GM21390 (cell line): ENCODE results near the gene SPATA6L.

Experiments used
- ATAC-seq: cut with Tn5 transposase; IDR thresholded peaks from one replicate; pipeline ENCODE4 v1.9.1; 2021; ENCODE audit not compliant: unreplicated experiment

SPATA6L gene

GRCh38 chr9:4666042-4666699 is at the start of gene SPATA6L:
Gene SPATA6L, minus strand, starts transcription at chr9:4666480. Its CDS starts 230 bp downstream, at chr9:4666250.
- peak; percentile 38 for ATAC-seq

GRCh38 chr9:4714266-4715016 is 48.2 kb upstream of the SPATA6L start:
- ATAC-seq = no peak

GRCh38 chr9:4713849-4714248 is 47.6 kb upstream of the SPATA6L start:
- ATAC-seq = no peak

- no peak for ATAC-seq
These were observed 43.1 kb upstream of the SPATA6L start for GRCh38 chr9:4709380-4709779.

- no peak for ATAC-seq
These were observed 40.8 kb upstream of the SPATA6L start for GRCh38 chr9:4706971-4707622.

- ATAC-seq = no peak
These were observed 39.7 kb upstream of the SPATA6L start for GRCh38 chr9:4706021-4706420.

DNA sequence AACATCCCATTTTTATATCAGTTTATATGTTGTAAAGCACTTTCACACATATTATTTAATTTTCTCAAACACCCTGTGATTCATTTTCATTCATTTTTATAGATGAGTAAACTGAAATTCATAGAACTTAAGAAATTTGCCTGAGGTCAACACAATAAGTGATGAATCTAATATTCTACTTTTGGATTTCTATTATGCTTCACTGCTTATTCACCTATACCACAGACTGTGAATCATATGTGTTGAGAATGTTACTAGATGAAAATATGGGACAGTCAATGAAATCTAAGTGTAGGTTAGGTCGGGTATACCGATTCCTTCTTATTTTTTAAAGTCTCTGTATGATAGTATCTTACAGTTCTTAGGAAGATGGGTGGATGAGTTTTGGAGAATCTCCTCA is 37.8 kb upstream of the SPATA6L start:
- no peak for ATAC-seq

DNA sequence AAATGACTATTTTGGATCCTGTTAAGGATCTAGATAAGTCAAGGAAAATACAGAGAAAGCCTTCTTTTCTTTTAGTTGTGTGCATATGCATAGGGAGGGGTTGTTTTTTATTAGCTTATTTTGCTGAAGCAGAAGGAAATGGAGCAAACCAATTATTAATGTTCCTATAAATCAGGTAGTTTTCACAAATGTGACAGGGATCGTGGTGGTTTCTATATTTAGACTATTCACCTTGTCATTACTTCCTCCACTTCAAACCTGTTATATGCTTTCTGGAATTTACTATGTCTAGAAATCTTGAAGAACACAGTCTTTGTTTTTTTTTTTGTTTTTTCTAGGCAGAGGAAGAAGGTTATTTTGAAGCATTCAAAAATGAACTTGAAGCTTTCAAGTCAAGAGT is 35.2 kb upstream of the SPATA6L start:
- no peak for ATAC-seq

DNA sequence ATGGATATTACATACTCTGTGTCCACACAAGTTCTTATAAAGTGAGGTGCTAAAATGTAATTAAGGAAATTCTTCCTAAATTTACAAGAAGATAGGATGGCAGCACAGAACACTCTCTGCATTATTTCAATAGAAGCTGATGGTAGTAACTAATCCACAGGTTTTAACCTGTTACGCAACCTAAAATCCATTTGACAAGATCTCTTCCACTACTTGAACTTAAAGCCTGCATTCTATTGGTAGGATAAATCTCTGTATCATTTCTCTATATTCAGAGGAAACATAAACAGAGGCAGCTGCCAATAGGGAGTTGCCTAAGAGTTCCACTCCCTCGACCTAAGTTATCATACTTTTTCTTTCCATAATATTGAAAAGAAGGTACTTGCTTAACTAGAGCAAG is 34.7 kb upstream of the SPATA6L start:
- no peak for ATAC-seq

DNA sequence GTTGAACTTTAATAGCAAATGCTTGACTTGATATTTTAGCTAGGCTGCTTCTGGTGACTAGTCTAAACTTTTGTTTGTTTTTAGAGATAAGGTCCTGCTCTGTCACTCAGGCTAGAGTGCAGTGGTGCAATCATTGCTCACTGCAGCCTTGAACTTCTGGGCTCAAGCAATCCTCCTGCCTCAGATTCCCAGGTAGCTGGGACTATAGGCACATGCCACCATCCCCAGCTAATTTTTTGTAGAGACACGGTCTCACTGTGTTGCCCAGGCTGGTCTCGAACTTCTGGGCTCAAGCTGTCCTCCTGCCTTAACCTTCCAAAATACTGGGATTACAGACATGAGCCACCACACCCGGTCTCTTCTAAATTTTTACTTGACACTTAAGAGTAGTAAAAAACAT is 33.8 kb upstream of the SPATA6L start:
- ATAC-seq = no peak

GRCh38 chr9:4691795-4692194 is 25.5 kb upstream of the SPATA6L start:
- ATAC-seq = no peak

DNA sequence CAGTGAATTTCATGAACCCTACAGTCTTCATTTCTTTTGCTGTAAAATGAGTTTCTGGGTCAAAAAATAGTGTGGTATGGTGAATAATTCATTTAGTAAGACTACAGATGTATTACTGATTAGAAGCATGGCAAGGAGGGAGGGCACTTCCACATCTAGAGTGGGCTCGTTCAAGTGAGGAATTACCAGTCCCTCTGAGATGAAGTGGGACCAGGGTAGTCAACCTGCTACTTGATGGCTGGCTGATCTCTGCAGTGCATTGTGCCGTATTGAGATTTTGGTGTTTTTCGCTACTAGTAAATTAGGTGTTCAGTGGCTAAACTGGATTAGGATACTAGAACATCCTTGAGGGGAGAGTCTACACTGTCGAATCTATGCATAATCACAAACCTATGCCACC is 23.9 kb upstream of the SPATA6L start:
- ATAC-seq = peak; percentile 65

- ATAC-seq = peak; percentile 76
These were observed 23.4 kb upstream of the SPATA6L start for GRCh38 chr9:4689687-4690104.

DNA sequence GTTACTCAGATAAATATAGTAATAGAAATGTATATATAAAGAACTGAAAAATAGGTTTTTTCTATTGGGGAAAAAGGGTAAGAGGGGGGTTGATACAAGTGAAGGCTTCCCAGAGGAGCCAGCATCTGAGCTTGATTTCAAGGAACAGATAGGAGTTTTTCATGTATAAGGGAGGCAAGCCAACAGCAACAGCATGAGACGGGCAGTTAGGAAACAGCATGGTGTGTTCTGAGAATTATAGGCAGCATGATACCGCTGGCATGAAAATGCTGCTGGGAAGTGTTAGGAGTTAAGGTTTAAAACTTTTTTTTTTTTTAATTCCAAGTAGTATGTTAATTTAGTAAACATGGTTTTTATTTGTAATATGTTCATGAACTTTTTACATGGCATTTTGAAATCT is 22.7 kb upstream of the SPATA6L start:
- no peak for ATAC-seq

DNA sequence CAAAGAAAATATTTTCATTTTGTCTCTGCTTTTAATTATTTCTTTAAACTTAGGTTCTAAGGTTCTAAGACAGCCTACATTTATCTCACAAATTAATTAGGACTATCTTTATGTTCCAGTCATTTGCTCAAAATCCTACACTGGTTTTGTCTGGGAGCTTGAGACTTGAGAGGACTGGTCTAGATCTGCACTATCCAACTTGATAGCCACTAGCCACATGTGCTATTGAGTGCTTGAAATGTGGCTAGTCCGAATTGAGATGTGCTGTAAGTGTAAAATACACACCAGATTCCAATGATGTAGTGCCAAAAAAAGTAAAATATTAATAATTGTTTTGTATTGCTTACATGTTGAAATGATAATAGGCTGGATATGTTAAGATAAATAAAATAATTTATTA is 20.3 kb upstream of the SPATA6L start:
- no peak for ATAC-seq

DNA sequence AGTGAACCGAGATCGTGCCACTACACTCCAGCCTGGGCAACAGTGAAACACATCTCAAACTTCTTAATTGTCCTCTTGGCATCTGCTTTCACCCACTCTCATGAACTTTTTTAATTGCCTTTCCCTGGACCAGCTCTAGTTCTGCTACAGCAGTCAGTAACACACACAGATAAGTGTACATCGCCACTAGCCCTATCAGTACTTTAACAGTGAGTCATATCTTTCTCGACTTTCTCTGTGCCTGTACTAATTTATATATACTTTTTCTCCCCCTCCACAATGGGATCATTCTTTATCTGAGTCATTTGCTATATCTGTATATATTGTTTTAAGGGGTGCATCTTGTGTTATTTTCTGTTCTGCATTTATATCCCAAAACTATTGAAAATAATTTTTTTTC is 19.8 kb upstream of the SPATA6L start:
- ATAC-seq = no peak

GRCh38 chr9:4684820-4685219 is 18.5 kb upstream of the SPATA6L start:
- ATAC-seq = no peak

DNA sequence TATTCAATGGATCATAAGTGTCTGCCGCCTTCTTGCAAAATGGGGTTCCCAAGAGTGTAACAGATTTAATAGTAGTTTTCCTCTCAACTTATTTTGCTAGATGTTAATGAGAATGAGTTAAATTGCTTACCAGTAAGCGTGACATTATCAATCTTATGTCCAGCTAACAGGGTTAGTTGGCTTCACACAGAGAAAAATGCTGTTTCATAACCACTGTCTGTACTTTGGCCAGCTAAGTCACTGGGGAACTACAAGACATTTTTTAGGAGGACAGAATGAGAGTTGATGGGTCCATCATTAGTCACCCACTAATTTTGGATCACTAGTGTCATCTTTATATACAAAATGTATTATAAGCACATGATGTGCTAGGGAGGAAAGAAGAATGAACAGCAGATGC is 14.5 kb upstream of the SPATA6L start:
- ATAC-seq = no peak

GRCh38 chr9:4680173-4680525 is 13.9 kb upstream of the SPATA6L start:
- ATAC-seq = no peak

DNA sequence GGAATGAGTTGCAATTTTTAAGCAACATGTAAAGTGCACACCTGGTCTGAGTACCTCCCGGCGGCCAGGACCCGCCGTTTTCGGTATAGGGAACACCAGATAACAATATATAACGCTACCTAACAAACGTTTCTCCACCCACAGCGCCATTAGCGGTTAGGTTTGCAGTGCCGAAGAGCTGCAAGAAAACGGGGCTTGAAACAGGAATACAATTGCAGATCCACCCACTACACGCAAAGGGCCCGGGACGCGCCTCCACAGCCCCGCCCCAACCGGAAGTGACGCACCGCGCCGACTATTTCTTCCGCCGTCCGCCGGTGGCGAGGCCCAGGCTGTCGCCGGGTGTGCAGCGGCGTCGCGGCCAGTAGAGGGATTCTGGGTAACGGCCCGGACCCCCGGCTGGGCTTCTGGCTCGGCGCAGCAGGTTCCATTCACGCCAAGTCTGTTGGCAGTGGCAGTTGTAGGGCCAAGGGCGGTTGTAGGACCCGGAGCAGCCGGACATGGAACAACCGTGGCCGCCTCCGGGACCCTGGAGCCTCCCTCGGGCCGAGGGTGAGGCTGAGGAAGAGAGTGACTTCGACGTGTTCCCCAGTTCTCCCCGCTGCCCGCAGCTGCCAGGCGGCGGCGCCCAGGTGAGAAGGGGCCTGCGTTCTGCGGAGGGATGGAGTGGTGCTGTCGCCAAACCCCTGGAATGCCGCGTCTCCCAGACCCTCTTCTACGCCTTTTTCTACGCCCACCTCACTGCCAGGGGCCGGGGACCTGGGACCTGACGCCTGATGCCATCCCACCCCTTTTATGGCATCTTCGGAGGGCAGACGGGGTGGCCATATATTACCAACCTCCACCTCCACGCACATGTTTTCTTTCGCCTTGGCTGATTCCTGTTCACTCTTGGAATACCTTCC is 13.2 kb upstream of the SPATA6L start, which contains the start of gene CDC37L1:
TSS of gene CDC37L1 (plus strand) at position 302 of the 905 bp plus-strand sequence. CDS start at position 501, 199 bp downstream.
- ATAC-seq = peak; percentile 97

DNA sequence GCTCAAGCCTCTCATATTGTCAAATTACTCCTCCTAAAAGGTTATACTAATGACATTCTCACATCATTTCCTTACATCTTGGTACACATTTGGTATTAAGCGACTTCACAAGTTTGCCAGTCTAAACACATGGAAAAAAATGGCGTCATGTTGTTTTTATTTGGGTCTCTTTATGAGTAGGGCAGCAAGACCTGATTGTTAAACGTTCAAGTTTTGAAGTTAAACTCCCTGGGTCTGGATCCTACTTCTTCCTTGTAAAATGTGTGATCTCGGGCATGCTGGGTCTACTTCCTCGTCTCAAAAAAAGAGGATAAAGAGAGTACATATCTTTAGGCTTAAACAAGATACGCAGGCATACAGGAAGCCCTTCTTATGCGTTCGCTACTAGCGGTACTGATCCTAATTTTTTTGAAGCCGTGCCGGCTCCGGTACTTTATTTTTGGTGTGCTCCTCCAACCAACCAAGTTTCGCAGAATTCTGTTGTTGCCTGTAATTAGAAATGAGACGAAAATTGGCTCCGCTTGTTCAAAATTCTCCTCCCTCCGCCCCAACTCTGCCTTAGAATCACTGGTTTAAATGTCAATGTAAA is 12.5 kb upstream of the SPATA6L start:
- peak; percentile 12 for ATAC-seq
